ENCODE data around the gene PTPN12. TPM values are rescaled to one million over a fixed set of nuclear protein-coding genes. Genes with fewer than 3 reads are reported as not detected.

The PTPN12 gene
- total RNA-seq, 4 donors from 2014 or later: 29.4 to 97.9 (median 63.2) TPM

GRCh38 chr7:77687100-77687746, 150.1 kb downstream of the PTPN12 start:
- WGBS, 2 donors: 53 to 75% methylated on average over 1 of the region's 1 CpG
- intact Hi-C loops (cut with DNase I): no loop called here
- peaks cover 0 to 28% (median 0%) of the 10 kb centered on the region in 3 donors for H3K36me3 ChIP-seq
- TF ChIP-seq CTCF (IDR thresholded peaks at IDR 0.05): no peak
- TF ChIP-seq POLR2A (IDR thresholded peaks at IDR 0.05): no peak
- no peak for DNase-seq
- H3K4me3 ChIP-seq: no peak overlapping the region
- peaks cover 4 to 71% (median 42%) of the 10 kb centered on the region in 3 donors for H3K4me1 ChIP-seq
- H3K27me3 ChIP-seq: no peaks in the 10 kb centered on the region
- peak overlapping the region; percentile 23 to 87 (median 56) for H3K27ac ChIP-seq
- H3K9me3 ChIP-seq: no peaks in the 10 kb centered on the region

- intact Hi-C loops (cut with DNase I): no loop called here
- no peak overlapping the region for H3K4me3 ChIP-seq
- no peak for TF ChIP-seq POLR2A (IDR thresholded peaks at IDR 0.05)
- no peak for TF ChIP-seq CTCF (IDR thresholded peaks at IDR 0.05)
- H3K27ac ChIP-seq: peak overlapping the region; percentile 23 to 87 (median 56)
- H3K9me3 ChIP-seq: no peaks in the 10 kb centered on the region
- no peaks in the 10 kb centered on the region for H3K27me3 ChIP-seq
- WGBS, 2 donors: 40% methylated on average over 1 of the region's 1 CpG; no CpG with 5 or more reads in 1 of the 2 donors
- H3K36me3 ChIP-seq: peaks cover 0 to 23% (median 0%) of the 10 kb centered on the region in 3 donors
- DNase-seq: no peak
- H3K4me1 ChIP-seq: peaks cover 4 to 76% (median 42%) of the 10 kb centered on the region in 3 donors
Measured at GRCh38 chr7:77687747-77688144, 150.7 kb downstream of the PTPN12 start.

Other genes with a start within 250 kb of the PTPN12 start
- 10 to 100 TPM in 2 of 4 donors, 1 to 10 TPM in 2; 5.7 to 22.5 (median 10.8) TPM for gene GSAP, start 120.9 kb upstream of the PTPN12 start, total RNA-seq
- 10 to 100 TPM; 10.8 to 22.9 (median 14.1) TPM for gene RSBN1L, start 159.2 kb downstream of the PTPN12 start, total RNA-seq